K562 (cell line): ENCODE measurements around the gene AFM. TPM values are rescaled to one million over a fixed set of nuclear protein-coding genes. Genes with fewer than 3 reads are reported as not detected.

Experiments used
- ATAC-seq: fragments of 200-7000 bp; cut with Tn5 transposase; 3 replicates; pipeline ENCODE4 v1.9.1; 2020; ENCODE audit warnings: moderate library complexity
- BruUV-seq: library from RNA; stranded (reverse); fragments of 400-500 nt; replicated peaks from 2 replicates; lab custom pipeline; 2021; lab: Mats Ljungman, UMichigan
- CTCF ChIA-PET: fragments of 300-600 bp; formaldehyde crosslinking; extraction: SDS; loops from one replicate; lab custom pipeline; 2021; ENCODE audit warnings: low intra/inter-chr PET ratio; lab: Yijun Ruan, JAX
- POLR2A ChIA-PET: fragments of 300-600, 350-650 bp; sonication (Branson Sonifier 250); formaldehyde crosslinking; extraction: SDS; loops from one replicate; lab custom pipeline; 2021; ENCODE audit warnings: antibody characterized with exemption, inconsistent platforms; lab: Yijun Ruan, JAX
- DNase-seq, 4 experiments: peaks; one replicate each; pipeline versions ENCODE4 v3.0.0 to v3.0.0-alpha.2; 2011 to 2018; ENCODE audit warnings: low spot score in 3 of 4, mixed read lengths in 3 of 4; ENCODE audit errors: extremely low read depth in 1 of 4
- FAIRE-seq: peaks from 2 replicates; lab custom pipeline; 2011; peaks lifted over from hg19 to GRCh38; lab: Jason Lieb, UNC
- H2AFZ ChIP-seq: 2 replicates; pipeline ENCODE4 v1.6.0; 2011; ENCODE audit warnings: low read depth, low read length, control low read depth, inconsistent platforms
- H3K27ac ChIP-seq: fragments of 200-600 bp; 3 replicates; pipeline ENCODE4 v1.8.0; 2011; ENCODE audit warnings: low read depth, mild to moderate bottlenecking, control low read depth, inconsistent platforms, low read length, moderate library complexity, mixed read lengths; ENCODE audit errors: extremely low read depth
- H3K27me3 ChIP-seq, 2 experiments: fragments of 300-600 bp in 1 of 2; 2 replicates in 1 of 2; 3 replicates in 1 of 2; pipeline versions ENCODE4 v1.6.0 to v1.8.0; 2011; ENCODE audit warnings: inconsistent platforms in 2 of 2, low read length in 2 of 2, mild to moderate bottlenecking in 1 of 2, mixed read lengths in 1 of 2, moderate library complexity in 1 of 2; ENCODE audit not compliant: control insufficient read depth in 2 of 2, insufficient read depth in 2 of 2
- H3K36me3 ChIP-seq: fragments of 300-600 bp; 3 replicates; pipeline ENCODE4 v1.8.0; 2011; ENCODE audit warnings: mild to moderate bottlenecking, low read length, inconsistent platforms; ENCODE audit not compliant: control insufficient read depth, insufficient read depth
- H3K4me1 ChIP-seq, 2 experiments: fragments of 200-600 bp in 1 of 2; replicated peaks in 1 of 2; 2 replicates in 1 of 2; 3 replicates in 1 of 2; pipeline versions ENCODE4 v1.5.1 to v1.8.0; 2011; ENCODE audit warnings: inconsistent platforms in 2 of 2, low read length in 2 of 2, mild to moderate bottlenecking in 1 of 2, mixed read lengths in 1 of 2, moderate library complexity in 1 of 2; ENCODE audit not compliant: control insufficient read depth in 2 of 2, insufficient read depth in 2 of 2
- H3K4me2 ChIP-seq: 2 replicates; pipeline ENCODE4 v1.6.1; 2011; ENCODE audit warnings: low read length, control low read depth, inconsistent platforms, mixed read lengths; ENCODE audit not compliant: insufficient read depth
- H3K4me3 ChIP-seq: fragments of 200-600 bp; sonication (generic), shearing (Covaris generic); 2 replicates; pipeline ENCODE4 v1.5.1; 2016; ENCODE audit warnings: control low read depth, inconsistent platforms
- H3K79me2 ChIP-seq: fragments of 200-600 bp; 3 replicates; pipeline ENCODE4 v1.8.0; 2011; ENCODE audit warnings: low read length, inconsistent platforms; ENCODE audit not compliant: control insufficient read depth, insufficient read depth
- H3K9ac ChIP-seq, 2 experiments: 2 replicates each; pipeline versions ENCODE4 v1.6.0 to v1.6.1; 2011; ENCODE audit warnings: low read depth in 2 of 2, low read length in 2 of 2, control low read depth in 1 of 2, inconsistent platforms in 1 of 2, mild to moderate bottlenecking in 1 of 2, mixed read lengths in 1 of 2; ENCODE audit not compliant: insufficient read depth in 1 of 2
- H3K9me1 ChIP-seq: one replicate; pipeline ENCODE4 v1.6.0; 2011; ENCODE audit warnings: inconsistent platforms, mild to moderate bottlenecking, low read length, moderate library complexity; ENCODE audit not compliant: control insufficient read depth, insufficient read depth
- H3K9me3 ChIP-seq: replicated peaks from 2 replicates; pipeline ENCODE4 v1.5.1; 2011; ENCODE audit warnings: low read depth, low read length, inconsistent platforms; ENCODE audit not compliant: control insufficient read depth, insufficient read depth
- H4K20me1 ChIP-seq: replicated peaks from 2 replicates; pipeline ENCODE4 v1.6.1; 2011; ENCODE audit warnings: low read length, inconsistent platforms, mixed read lengths; ENCODE audit not compliant: control insufficient read depth, insufficient read depth
- DDX20 ChIP-seq: fragments of 450-650 bp; IDR thresholded peaks from 2 replicates; pipeline ENCODE4 v1.6.1; 2016; ENCODE audit warnings: missing genetic modification characterization, low read depth, mild to moderate bottlenecking, missing compliant biosample characterization, moderate library complexity
- GATAD2A ChIP-seq: fragments of 450-650 bp; IDR thresholded peaks from 2 replicates; pipeline ENCODE4 v1.6.1; 2017
- MAFG ChIP-seq: fragments of 450-650 bp; conservative IDR thresholded peaks from 2 replicates; pipeline ENCODE4 v1.6.1; 2016; ENCODE audit warnings: missing genetic modification characterization, missing compliant biosample characterization
- NFIX ChIP-seq: fragments of 250-450 bp; sonication (Bioruptor Pico); IDR thresholded peaks from 2 replicates; pipeline ENCODE4 v1.4.0; 2020; ENCODE audit warnings: low read depth, mild to moderate bottlenecking, moderate library complexity
- PHB ChIP-seq: fragments of 250-450 bp; sonication (Bioruptor Pico); IDR thresholded peaks from 2 replicates; pipeline ENCODE4 v1.5.0; 2021
- PPARD ChIP-seq: fragments of 250-450 bp; sonication (Bioruptor Pico); IDR thresholded peaks from 2 replicates; pipeline ENCODE4 v1.8.0; 2022; ENCODE audit warnings: inconsistent platforms, mild to moderate bottlenecking, moderate library complexity
- RAD51 ChIP-seq: fragments of 450-650 bp; IDR thresholded peaks from 2 replicates; pipeline ENCODE4 v1.7.1; 2016; ENCODE audit warnings: low read depth, mild to moderate bottlenecking, borderline replicate concordance
- YY1 ChIP-seq, 3 experiments: IDR thresholded peaks; 2 replicates each; pipeline ENCODE4 v1.6.1; 2011; ENCODE audit warnings: low read length in 2 of 3, mild to moderate bottlenecking in 2 of 3, moderate library complexity in 2 of 3, borderline replicate concordance in 1 of 3, control low read depth in 1 of 3, low read depth in 1 of 3; ENCODE audit not compliant: insufficient read depth in 3 of 3, insufficient replicate concordance in 2 of 3, control insufficient read depth in 1 of 3, insufficient read length in 1 of 3; ENCODE audit errors: extremely low read depth in 1 of 3
- ZNF143 ChIP-seq: sonication (generic); formaldehyde crosslinking; IDR thresholded peaks from 2 replicates; pipeline ENCODE4 v1.9.0; 2022; ENCODE audit warnings: mild to moderate bottlenecking, missing genetic modification reagents
- ZNF263 ChIP-seq: sonication (generic); formaldehyde crosslinking; IDR thresholded peaks from 2 replicates; pipeline ENCODE4 v1.8.0; 2022; ENCODE audit warnings: mild to moderate bottlenecking, missing genetic modification reagents, borderline replicate concordance
- WGBS: fragments of 100-300 bp; shearing (Covaris generic); methylation state at CpG from one replicate; pipeline ENCODE4 v1.1.6; 2016; ENCODE audit warnings: low coverage, mixed read lengths; ENCODE audit not compliant: insufficient coverage; ENCODE audit errors: missing lambda C conversion rate; 5-methylcytosine and 5-hydroxymethylcytosine counted together
- in situ Hi-C: fragments of 300-500 bp; cut with MboI; formaldehyde crosslinking; loops from 4 replicates; pipeline ENCODE4 v1.15.0; 2018; ENCODE audit warnings: inconsistent platforms, mixed read lengths
- intact Hi-C: fragments of 100-400 bp; cut with micrococcal nuclease; formaldehyde crosslinking; loops from 2 replicates; pipeline ENCODE4 v1.14.2; 2022
- polyA plus RNA-seq, 8 experiments: library from polyadenylated mRNA; depleted of rRNA in 4 of 8; stranded (reverse) in 5 of 8; unstranded in 3 of 8; fragments of >200 nt; fragmentation: Nextera tagmentation in 2 of 8; fragmentation: Illumina TruSeq in 1 of 8; extraction: Ambion mirVana in 2 of 8; extraction: Trizol in 1 of 8; gene quantifications; 2 replicates each; pipeline versions ENCODE4 v1.2.1 to v1.2.3, GENCODE V29; 2011 to 2014; ENCODE audit warnings: inconsistent platforms in 1 of 8, missing spikeins in 1 of 8
- total RNA-seq, 7 experiments: library from RNA; depleted of rRNA in 6 of 7; stranded (reverse); fragments of >200 nt in 6 of 7; fragmentation: Illumina TruSeq in 2 of 7; extraction: Trizol in 2 of 7; gene quantifications; 2 replicates each; pipeline versions ENCODE4 v1.2.1 to v1.2.3, GENCODE V29; 2011 to 2021; ENCODE audit warnings: low replicate concordance in 1 of 7
- TF ChIP-seq, protein P1 (sequence below): fragments of 250-450 bp; sonication (Bioruptor Pico); IDR thresholded peaks from 2 replicates; pipeline ENCODE4 v1.8.0; 2021; ENCODE audit warnings: borderline replicate concordance, mild to moderate bottlenecking, moderate library complexity; ENCODE audit not compliant: poor library complexity, severe bottlenecking
- TF ChIP-seq, protein P2 (sequence below): fragments of 450-650 bp; formaldehyde crosslinking; IDR thresholded peaks from 2 replicates; pipeline ENCODE4 v1.4.0; 2022; ENCODE audit warnings: missing genetic modification characterization
- TF ChIP-seq, protein P3 (sequence below): fragments of 450-650 bp; formaldehyde crosslinking; IDR thresholded peaks from 2 replicates; pipeline ENCODE4 v1.4.0; 2022; ENCODE audit warnings: missing genetic modification characterization
- TF ChIP-seq, protein P4 (sequence below): sonication (generic); formaldehyde crosslinking; IDR thresholded peaks from 2 replicates; pipeline ENCODE4 v1.8.0; 2022; ENCODE audit warnings: mild to moderate bottlenecking, missing genetic modification reagents

AFM gene
- total and polyA plus RNA-seq, 9 of the 15 experiments (the other 6 are each of a cell fraction or from before 2014, with no cell fraction given): 0.07 to 0.15 (median 0.12) TPM; not detected in 5

DNA sequence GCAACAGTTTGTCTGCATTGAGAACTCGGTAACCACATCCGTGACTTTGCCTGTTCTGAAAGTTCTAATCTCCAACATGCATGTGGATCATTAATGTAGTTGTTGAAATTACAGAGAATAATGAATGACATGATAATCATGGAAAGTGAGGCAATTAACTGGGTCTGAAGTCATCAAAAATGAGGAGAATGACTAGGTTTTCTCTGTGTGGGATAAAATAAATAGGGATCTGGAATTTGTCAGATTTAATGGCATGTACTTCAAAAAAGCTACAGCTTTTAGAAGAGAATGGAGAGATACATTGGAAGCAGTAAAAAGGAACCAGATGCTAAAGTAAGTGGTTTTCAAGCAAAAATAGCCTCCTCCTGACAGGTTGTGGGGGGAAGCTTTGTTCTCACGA, 59.3 kb downstream of the AFM start (continued):
- TF ChIP-seq, protein P1, sequence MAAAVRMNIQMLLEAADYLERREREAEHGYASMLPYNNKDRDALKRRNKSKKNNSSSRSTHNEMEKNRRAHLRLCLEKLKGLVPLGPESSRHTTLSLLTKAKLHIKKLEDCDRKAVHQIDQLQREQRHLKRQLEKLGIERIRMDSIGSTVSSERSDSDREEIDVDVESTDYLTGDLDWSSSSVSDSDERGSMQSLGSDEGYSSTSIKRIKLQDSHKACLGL: no peak
- TF ChIP-seq, protein P2, sequence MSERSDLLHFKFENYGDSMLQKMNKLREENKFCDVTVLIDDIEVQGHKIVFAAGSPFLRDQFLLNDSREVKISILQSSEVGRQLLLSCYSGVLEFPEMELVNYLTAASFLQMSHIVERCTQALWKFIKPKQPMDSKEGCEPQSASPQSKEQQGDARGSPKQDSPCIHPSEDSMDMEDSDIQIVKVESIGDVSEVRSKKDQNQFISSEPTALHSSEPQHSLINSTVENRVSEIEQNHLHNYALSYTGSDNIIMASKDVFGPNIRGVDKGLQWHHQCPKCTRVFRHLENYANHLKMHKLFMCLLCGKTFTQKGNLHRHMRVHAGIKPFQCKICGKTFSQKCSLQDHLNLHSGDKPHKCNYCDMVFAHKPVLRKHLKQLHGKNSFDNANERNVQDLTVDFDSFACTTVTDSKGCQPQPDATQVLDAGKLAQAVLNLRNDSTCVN (CRISPR knock-in tag): no peak
- TF ChIP-seq ZNF263 (CRISPR knock-in tag) (no peak), DDX20 (no peak), ZNF143 (CRISPR knock-in tag) (no peak)
- TF ChIP-seq, all 486 proteins: peak for 0

DNA sequence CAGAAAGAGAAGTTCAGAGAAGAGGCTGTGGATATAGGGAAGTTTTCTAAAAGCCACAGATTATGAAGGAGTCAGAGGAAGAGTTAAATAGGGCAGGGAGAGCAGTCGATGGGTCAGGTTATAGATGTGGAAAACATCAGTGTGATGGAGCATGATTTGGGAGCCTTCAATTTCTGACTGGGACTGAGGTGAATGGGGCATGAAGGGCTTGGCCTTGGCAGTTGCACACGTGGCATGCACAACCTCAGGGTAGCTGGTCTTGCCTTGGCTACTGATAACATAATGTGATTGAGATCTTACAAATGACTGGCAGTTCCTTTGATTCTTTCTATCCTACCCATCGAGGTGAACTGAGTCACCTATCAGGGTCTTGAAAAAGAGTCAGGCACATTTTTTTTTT, 59.7 kb downstream of the AFM start:
- Histone ChIP-seq H3K4me2 (no peak overlapping the region), H3K79me2 (no peaks in the 10 kb centered on the region), H2AFZ (no peak overlapping the region), H3K4me3 (no peak overlapping the region), H3K9me1 (no peaks in the 10 kb centered on the region), H3K9ac (no peak overlapping the region), H3K27ac (no peak overlapping the region), H3K36me3 (no peaks in the 10 kb centered on the region), H3K4me1 (no peaks in the 10 kb centered on the region; a peak in 1 of 5 replicates), H3K9me3 (no peaks in the 10 kb centered on the region), H4K20me1 (no peaks in the 10 kb centered on the region), H3K27me3 (no peaks in the 10 kb centered on the region)
- ChIA-PET CTCF (no interaction called here), POLR2A (no interaction called here)
- DNase-seq (no peak), FAIRE-seq (no peak), ATAC-seq (no peak)
- TF ChIP-seq, protein P3, sequence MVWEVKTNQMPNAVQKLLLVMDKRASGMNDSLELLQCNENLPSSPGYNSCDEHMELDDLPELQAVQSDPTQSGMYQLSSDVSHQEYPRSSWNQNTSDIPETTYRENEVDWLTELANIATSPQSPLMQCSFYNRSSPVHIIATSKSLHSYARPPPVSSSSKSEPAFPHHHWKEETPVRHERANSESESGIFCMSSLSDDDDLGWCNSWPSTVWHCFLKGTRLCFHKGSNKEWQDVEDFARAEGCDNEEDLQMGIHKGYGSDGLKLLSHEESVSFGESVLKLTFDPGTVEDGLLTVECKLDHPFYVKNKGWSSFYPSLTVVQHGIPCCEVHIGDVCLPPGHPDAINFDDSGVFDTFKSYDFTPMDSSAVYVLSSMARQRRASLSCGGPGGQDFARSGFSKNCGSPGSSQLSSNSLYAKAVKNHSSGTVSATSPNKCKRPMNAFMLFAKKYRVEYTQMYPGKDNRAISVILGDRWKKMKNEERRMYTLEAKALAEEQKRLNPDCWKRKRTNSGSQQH (CRISPR knock-in tag): no peak
- TF ChIP-seq, protein P4, sequence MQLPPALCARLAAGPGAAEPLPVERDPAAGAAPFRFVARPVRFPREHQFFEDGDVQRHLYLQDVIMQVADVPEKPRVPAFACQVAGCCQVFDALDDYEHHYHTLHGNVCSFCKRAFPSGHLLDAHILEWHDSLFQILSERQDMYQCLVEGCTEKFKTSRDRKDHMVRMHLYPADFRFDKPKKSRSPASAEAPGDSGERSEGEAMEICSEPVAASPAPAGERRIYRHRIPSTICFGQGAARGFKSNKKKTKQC (CRISPR knock-in tag): no peak
- TF ChIP-seq PHB (no peak), PPARD (CRISPR knock-in tag) (no peak), RAD51 (no peak), MAFG (tag) (no peak), NFIX (CRISPR knock-in tag) (no peak), YY1 (IDR thresholded peaks at IDR 0.05; ENCODE audit: borderline replicate concordance in 1 of 3, control insufficient read depth in 1 of 3, extremely low read depth in 1 of 3, insufficient read depth in 3 of 3, insufficient read length in 1 of 3, insufficient replicate concordance in 2 of 3, low read depth in 1 of 3, low read length in 2 of 3) (no peak), GATAD2A (no peak)
- in situ Hi-C loops: no loop called here
- WGBS: 2% methylated on average over 3 of the region's 3 CpGs
- BruUV-seq: no TSS peak
- intact Hi-C loops: no loop called here
